ENCODE measurements around the gene OR4E1. TPM values are rescaled to one million over a fixed set of nuclear protein-coding genes. Genes with fewer than 3 reads are reported as not detected.

OR4E1 gene
- total RNA-seq, 2 donors from 2014 or later, result not detected

- H3K36me3 ChIP-seq (ENCODE audit: control insufficient read depth, insufficient read depth, low read length), result no peaks in the 10 kb centered on the region
- peaks cover 3% of the 10 kb centered on the region for H3K27me3 Mint-ChIP-seq (ENCODE audit: insufficient read depth)
- no peaks in the 10 kb centered on the region for H3K9me3 Mint-ChIP-seq
- WGBS, 2 experiments (ENCODE audit: insufficient coverage in 1 of 2, insufficient read length in 1 of 2), result 90% methylated on average over 2 to 6 of the region's 6 CpGs
- no peaks in the 10 kb centered on the region for H3K4me1 ChIP-seq (ENCODE audit: control insufficient read depth, insufficient read depth, low read length)
- no peaks in the 10 kb centered on the region for H3K36me3 Mint-ChIP-seq (ENCODE audit: low read depth)
- H3K9ac ChIP-seq (ENCODE audit: extremely low read depth, low read length, poor library complexity, severe bottlenecking), result no peak overlapping the region
- H3K4me1 Mint-ChIP-seq, result peaks cover 3% of the 10 kb centered on the region
- H3K4me3 ChIP-seq (ENCODE audit: low read length), result no peak overlapping the region
- no peak overlapping the region for H3K27ac ChIP-seq (ENCODE audit: low read depth, low read length)
- no peak overlapping the region for H3K27ac Mint-ChIP-seq
- no peak for DNase-seq
- no peak for TF ChIP-seq CTCF (conservative IDR thresholded peaks at IDR 0.05)
- no peaks in the 10 kb centered on the region for H3K9me3 ChIP-seq (ENCODE audit: control insufficient read depth, low read length)
- peaks cover 6% of the 10 kb centered on the region for H3K27me3 ChIP-seq (ENCODE audit: control insufficient read depth, insufficient read depth, low read length, poor library complexity, severe bottlenecking)
- no peak overlapping the region for H3K4me3 Mint-ChIP-seq
Observed at GRCh38 chr14:21714318-21714929, 40.8 kb upstream of the OR4E1 start.

- 80 to 88% methylated on average over 1 to 2 of the region's 2 CpGs for WGBS, 2 experiments (ENCODE audit: insufficient coverage in 1 of 2, insufficient read length in 1 of 2)
- Mint-ChIP-seq H3K4me3 (no peak overlapping the region), H3K4me1 (peaks cover 3% of the 10 kb centered on the region)
Observed at GRCh38 chr14:21712036-21712435, 38.4 kb upstream of the OR4E1 start.

GRCh38 chr14:21711360-21711961, 37.8 kb upstream of the OR4E1 start:
- H3K4me3 Mint-ChIP-seq, result no peak overlapping the region
- peaks cover 22% of the 10 kb centered on the region for H3K9me3 Mint-ChIP-seq
- H3K4me1 Mint-ChIP-seq, result peaks cover 3% of the 10 kb centered on the region
- H3K4me1 ChIP-seq (ENCODE audit: control insufficient read depth, insufficient read depth, low read length), result no peaks in the 10 kb centered on the region
- DNase-seq, result peak; percentile 50
- WGBS, 2 experiments (ENCODE audit: insufficient coverage in 1 of 2, insufficient read length in 1 of 2), result 8 to 33% methylated on average over 2 to 3 of the region's 3 CpGs
- no peaks in the 10 kb centered on the region for H3K27me3 ChIP-seq (ENCODE audit: control insufficient read depth, insufficient read depth, low read length, poor library complexity, severe bottlenecking)
- H3K27ac ChIP-seq (ENCODE audit: low read depth, low read length), result no peak overlapping the region
- peak; percentile 93 for TF ChIP-seq CTCF (conservative IDR thresholded peaks at IDR 0.05)
- H3K36me3 ChIP-seq (ENCODE audit: control insufficient read depth, insufficient read depth, low read length), result no peaks in the 10 kb centered on the region
- peaks cover 6% of the 10 kb centered on the region for H3K27me3 Mint-ChIP-seq (ENCODE audit: insufficient read depth)
- H3K9me3 ChIP-seq (ENCODE audit: control insufficient read depth, low read length), result peaks cover 22% of the 10 kb centered on the region
- H3K4me3 ChIP-seq (ENCODE audit: low read length), result no peak overlapping the region
- H3K9ac ChIP-seq (ENCODE audit: extremely low read depth, low read length, poor library complexity, severe bottlenecking), result no peak overlapping the region
- H3K27ac Mint-ChIP-seq, result no peak overlapping the region
- H3K36me3 Mint-ChIP-seq (ENCODE audit: low read depth), result no peaks in the 10 kb centered on the region

More at GRCh38 chr14:21712036-21712435, 38.4 kb upstream of the OR4E1 start:
- H3K4me1 ChIP-seq (ENCODE audit: control insufficient read depth, insufficient read depth, low read length), result no peaks in the 10 kb centered on the region
- TF ChIP-seq CTCF (conservative IDR thresholded peaks at IDR 0.05), result no peak
- H3K27me3 ChIP-seq (ENCODE audit: control insufficient read depth, insufficient read depth, low read length, poor library complexity, severe bottlenecking), result no peaks in the 10 kb centered on the region
- Mint-ChIP-seq H3K9me3 (peaks cover 16% of the 10 kb centered on the region), H3K27ac (no peak overlapping the region), H3K27me3 (ENCODE audit: insufficient read depth) (peaks cover 6% of the 10 kb centered on the region), H3K36me3 (ENCODE audit: low read depth) (no peaks in the 10 kb centered on the region)
- H3K9ac ChIP-seq (ENCODE audit: extremely low read depth, low read length, poor library complexity, severe bottlenecking), result no peak overlapping the region
- H3K9me3 ChIP-seq (ENCODE audit: control insufficient read depth, low read length), result peaks cover 16% of the 10 kb centered on the region
- no peak for DNase-seq
- no peaks in the 10 kb centered on the region for H3K36me3 ChIP-seq (ENCODE audit: control insufficient read depth, insufficient read depth, low read length)
- no peak overlapping the region for H3K27ac ChIP-seq (ENCODE audit: low read depth, low read length)
- no peak overlapping the region for H3K4me3 ChIP-seq (ENCODE audit: low read length)
